Lower lobe of right lung (tissue), 2 donors: ENCODE results near the gene KPNA5. TPM values are rescaled to one million over a fixed set of nuclear protein-coding genes. Genes with fewer than 3 reads are reported as not detected.

ENCODE experiments used
- ATAC-seq, 2 donors: fragments of 200-7000 bp; cut with Tn5 transposase; one replicate each; pipeline ENCODE4 v1.9.1; 2020 to 2022; ENCODE audit warnings: mild to moderate bottlenecking in 2 of 2, moderate library complexity in 2 of 2
- DNase-seq: peaks from one replicate; pipeline ENCODE4 v3.0.0-alpha.2; 2020
- H3K27ac ChIP-seq: fragments of 200-600 bp; one replicate; pipeline ENCODE4 v1.8.0; 2022
- H3K27me3 ChIP-seq: fragments of 200-600 bp; one replicate; pipeline ENCODE4 v1.8.0; 2022; ENCODE audit warnings: low read depth
- H3K36me3 ChIP-seq: fragments of 200-600 bp; one replicate; pipeline ENCODE4 v1.8.0; 2022; ENCODE audit warnings: mild to moderate bottlenecking
- H3K4me1 ChIP-seq: fragments of 200-600 bp; one replicate; pipeline ENCODE4 v1.8.0; 2022
- H3K4me3 ChIP-seq: fragments of 200-600 bp; one replicate; pipeline ENCODE4 v1.8.0; 2022; ENCODE audit warnings: mild to moderate bottlenecking
- H3K9me3 ChIP-seq: fragments of 200-600 bp; one replicate; pipeline ENCODE4 v1.8.0; 2022
- CTCF ChIP-seq: fragments of 200-600 bp; IDR thresholded peaks from one replicate; pipeline ENCODE4 v1.8.0; 2022; ENCODE audit warnings: antibody characterized with exemption, mild to moderate bottlenecking
- intact Hi-C: fragments of 100-400 bp; cut with DNase I; formaldehyde crosslinking; loops from one replicate; pipeline ENCODE4 v1.11.0; 2022
- long read RNA-seq: library from polyadenylated mRNA; unstranded; transcript quantifications from one replicate; pipeline ENCODE4 v2.0.0, GENCODE V29; 2021
- total RNA-seq: library from RNA; stranded (reverse); fragmentation: NEBNext Ultra II Directional; extraction: Animal tissue kit (Norgen Biotek cat#: 25700); gene quantifications from one replicate; pipeline ENCODE4 v1.2.1, GENCODE V29; 2021
- donor health status: DM: no; HTN: yes; CAD: no; lungs with severe emphysema.

KPNA5 gene
- total RNA-seq = 17.4 TPM
- long read RNA-seq, full-length matches to known transcripts = 5 of 9 reads
- long read RNA-seq, partial matches to known transcripts = 1 of 9 reads
- long read RNA-seq, other reads (novel, unspliced or antisense) = 3 of 9 reads

GRCh38 chr6:116680880-116681672 is at the start of gene KPNA5:
Gene KPNA5 (plus strand): TSS chr6:116681211. CDS start chr6:116681335, 124 bp downstream.
- H3K27me3 ChIP-seq = no peaks in the 10 kb centered on the region
- peak within 1 kb of the TSS; percentile 85 for H3K4me3 ChIP-seq
- H3K27ac ChIP-seq = peak within 1 kb of the TSS; percentile 93
- H3K9me3 ChIP-seq = no peaks in the 10 kb centered on the region
- H3K36me3 ChIP-seq = no peaks in the 10 kb centered on the region
- ATAC-seq = peak; percentile 98
- TF ChIP-seq CTCF = no peak
- intact Hi-C loops = no loop called here
- peaks cover 24% of the 10 kb centered on the region for H3K4me1 ChIP-seq
- DNase-seq = peak; percentile 95

- H3K27me3 ChIP-seq = no peaks in the 10 kb centered on the region
- ATAC-seq (peak in 1 of 2 donors; percentile 50), DNase-seq (no peak)
- no peak for TF ChIP-seq CTCF
- no peak overlapping the region for H3K4me3 ChIP-seq
- H3K36me3 ChIP-seq = peaks cover 8% of the 10 kb centered on the region
- H3K9me3 ChIP-seq = no peaks in the 10 kb centered on the region
- no peak overlapping the region for H3K27ac ChIP-seq
- H3K4me1 ChIP-seq = peaks cover 4% of the 10 kb centered on the region
- intact Hi-C loops = no loop called here
These were observed 49.5 kb upstream of the KPNA5 start for GRCh38 chr6:116631379-116631990.

GRCh38 chr6:116633685-116634084 is 47.3 kb upstream of the KPNA5 start:
- Histone ChIP-seq H3K9me3 (no peaks in the 10 kb centered on the region), H3K4me3 (no peak overlapping the region), H3K36me3 (peaks cover 13% of the 10 kb centered on the region), H3K27me3 (no peaks in the 10 kb centered on the region), H3K27ac (no peak overlapping the region), H3K4me1 (peaks cover 4% of the 10 kb centered on the region)
- TF ChIP-seq CTCF = no peak
- intact Hi-C loops = no loop called here
- no peak for ATAC-seq
- no peak for DNase-seq

- Histone ChIP-seq H3K27ac (no peak overlapping the region), H3K4me1 (no peaks in the 10 kb centered on the region), H3K9me3 (no peaks in the 10 kb centered on the region), H3K27me3 (no peaks in the 10 kb centered on the region), H3K36me3 (peaks cover 42% of the 10 kb centered on the region), H3K4me3 (no peak overlapping the region)
- no peak for TF ChIP-seq CTCF
- no peak for ATAC-seq
- no peak for DNase-seq
- intact Hi-C loops = no loop called here
These were observed 32.9 kb upstream of the KPNA5 start for GRCh38 chr6:116648156-116648555.

GRCh38 chr6:116649129-116649528 is 31.9 kb upstream of the KPNA5 start:
- H3K9me3 ChIP-seq = no peaks in the 10 kb centered on the region
- no peak for TF ChIP-seq CTCF
- DNase-seq = no peak
- H3K4me1 ChIP-seq = no peaks in the 10 kb centered on the region
- peaks cover 50% of the 10 kb centered on the region for H3K36me3 ChIP-seq
- H3K27ac ChIP-seq = no peak overlapping the region
- ATAC-seq = no peak
- no peaks in the 10 kb centered on the region for H3K27me3 ChIP-seq
- intact Hi-C loops = no loop called here
- no peak overlapping the region for H3K4me3 ChIP-seq
